AG09309 (cell line): ENCODE results near the gene PCDH10.

Experiments used
- DNase-seq: peaks from one replicate; pipeline ENCODE4 v3.0.0-alpha.2; 2010; ENCODE audit warnings: low read depth
- H3K4me3 ChIP-seq: 2 replicates; pipeline ENCODE4 v1.5.1; 2011; ENCODE audit warnings: mild to moderate bottlenecking, low read depth, low read length, moderate library complexity; ENCODE audit not compliant: control insufficient read depth
- CTCF ChIP-seq: IDR thresholded peaks from 2 replicates; pipeline ENCODE4 v1.5.1; 2011; ENCODE audit warnings: mild to moderate bottlenecking, low read depth, low read length, inconsistent platforms; ENCODE audit not compliant: insufficient read depth, control insufficient read depth; ENCODE audit errors: missing control alignments

The PCDH10 gene

GRCh38 chr4:133149932-133150471, 908 bp downstream of the PCDH10 start:
- no peak overlapping the region for H3K4me3 ChIP-seq
- no peak for DNase-seq

DNA sequence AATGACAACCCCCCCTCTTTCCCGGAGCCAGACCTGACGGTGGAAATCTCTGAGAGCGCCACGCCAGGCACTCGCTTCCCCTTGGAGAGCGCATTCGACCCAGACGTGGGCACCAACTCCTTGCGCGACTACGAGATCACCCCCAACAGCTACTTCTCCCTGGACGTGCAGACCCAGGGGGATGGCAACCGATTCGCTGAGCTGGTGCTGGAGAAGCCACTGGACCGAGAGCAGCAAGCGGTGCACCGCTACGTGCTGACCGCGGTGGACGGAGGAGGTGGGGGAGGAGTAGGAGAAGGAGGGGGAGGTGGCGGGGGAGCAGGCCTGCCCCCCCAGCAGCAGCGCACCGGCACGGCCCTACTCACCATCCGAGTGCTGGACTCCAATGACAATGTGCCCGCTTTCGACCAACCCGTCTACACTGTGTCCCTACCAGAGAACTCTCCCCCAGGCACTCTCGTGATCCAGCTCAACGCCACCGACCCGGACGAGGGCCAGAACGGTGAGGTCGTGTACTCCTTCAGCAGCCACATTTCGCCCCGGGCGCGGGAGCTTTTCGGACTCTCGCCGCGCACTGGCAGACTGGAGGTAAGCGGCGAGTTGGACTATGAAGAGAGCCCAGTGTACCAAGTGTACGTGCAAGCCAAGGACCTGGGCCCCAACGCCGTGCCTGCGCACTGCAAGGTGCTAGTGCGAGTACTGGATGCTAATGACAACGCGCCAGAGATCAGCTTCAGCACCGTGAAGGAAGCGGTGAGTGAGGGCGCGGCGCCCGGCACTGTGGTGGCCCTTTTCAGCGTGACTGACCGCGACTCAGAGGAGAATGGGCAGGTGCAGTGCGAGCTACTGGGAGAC, 1.6 kb downstream of the PCDH10 start:
- TF ChIP-seq CTCF, result no peak
- H3K4me3 ChIP-seq, result no peak overlapping the region
- DNase-seq, result no peak

More at GRCh38 chr4:133149932-133150471, 908 bp downstream of the PCDH10 start:
- TF ChIP-seq CTCF, result no peak

DNA sequence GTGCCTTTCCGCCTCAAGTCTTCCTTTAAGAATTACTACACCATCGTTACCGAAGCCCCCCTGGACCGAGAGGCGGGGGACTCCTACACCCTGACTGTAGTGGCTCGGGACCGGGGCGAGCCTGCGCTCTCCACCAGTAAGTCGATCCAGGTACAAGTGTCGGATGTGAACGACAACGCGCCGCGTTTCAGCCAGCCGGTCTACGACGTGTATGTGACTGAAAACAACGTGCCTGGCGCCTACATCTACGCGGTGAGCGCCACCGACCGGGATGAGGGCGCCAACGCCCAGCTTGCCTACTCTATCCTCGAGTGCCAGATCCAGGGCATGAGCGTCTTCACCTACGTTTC, 2.2 kb downstream of the PCDH10 start:
- no peak for DNase-seq
- no peak for TF ChIP-seq CTCF

DNA sequence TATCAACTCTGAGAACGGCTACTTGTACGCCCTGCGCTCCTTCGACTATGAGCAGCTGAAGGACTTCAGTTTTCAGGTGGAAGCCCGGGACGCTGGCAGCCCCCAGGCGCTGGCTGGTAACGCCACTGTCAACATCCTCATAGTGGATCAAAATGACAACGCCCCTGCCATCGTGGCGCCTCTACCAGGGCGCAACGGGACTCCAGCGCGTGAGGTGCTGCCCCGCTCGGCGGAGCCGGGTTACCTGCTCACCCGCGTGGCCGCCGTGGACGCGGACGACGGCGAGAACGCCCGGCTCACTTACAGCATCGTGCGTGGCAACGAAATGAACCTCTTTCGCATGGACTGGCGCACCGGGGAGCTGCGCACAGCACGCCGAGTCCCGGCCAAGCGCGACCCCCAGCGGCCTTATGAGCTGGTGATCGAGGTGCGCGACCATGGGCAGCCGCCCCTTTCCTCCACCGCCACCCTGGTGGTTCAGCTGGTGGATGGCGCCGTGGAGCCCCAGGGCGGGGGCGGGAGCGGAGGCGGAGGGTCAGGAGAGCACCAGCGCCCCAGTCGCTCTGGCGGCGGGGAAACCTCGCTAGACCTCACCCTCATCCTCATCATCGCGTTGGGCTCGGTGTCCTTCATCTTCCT, 2.7 kb downstream of the PCDH10 start:
- no peak for DNase-seq
- peak; percentile 1 for TF ChIP-seq CTCF
- no peak overlapping the region; the same call in 1 of the 2 replicates for H3K4me3 ChIP-seq

More for the DNA sequence above, 2.2 kb downstream of the PCDH10 start:
- no peak overlapping the region for H3K4me3 ChIP-seq

DNA sequence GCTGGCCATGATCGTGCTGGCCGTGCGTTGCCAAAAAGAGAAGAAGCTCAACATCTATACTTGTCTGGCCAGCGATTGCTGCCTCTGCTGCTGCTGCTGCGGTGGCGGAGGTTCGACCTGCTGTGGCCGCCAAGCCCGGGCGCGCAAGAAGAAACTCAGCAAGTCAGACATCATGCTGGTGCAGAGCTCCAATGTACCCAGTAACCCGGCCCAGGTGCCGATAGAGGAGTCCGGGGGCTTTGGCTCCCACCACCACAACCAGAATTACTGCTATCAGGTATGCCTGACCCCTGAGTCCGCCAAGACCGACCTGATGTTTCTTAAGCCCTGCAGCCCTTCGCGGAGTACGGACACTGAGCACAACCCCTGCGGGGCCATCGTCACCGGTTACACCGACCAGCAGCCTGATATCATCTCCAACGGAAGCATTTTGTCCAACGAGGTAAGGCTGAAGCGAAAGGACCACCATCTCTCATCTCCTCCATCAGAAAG, 3.3 kb downstream of the PCDH10 start:
- no peak for DNase-seq
- TF ChIP-seq CTCF, result no peak
- no peak overlapping the region; the same call in 1 of the 2 replicates for H3K4me3 ChIP-seq

- TF ChIP-seq CTCF, result no peak
- no peak overlapping the region for H3K4me3 ChIP-seq
Measured at GRCh38 chr4:133152831-133153481, 3.9 kb downstream of the PCDH10 start.

More at GRCh38 chr4:133152831-133153481, 3.9 kb downstream of the PCDH10 start:
- no peak for DNase-seq
